ENCODE results near the gene NOP53.
"Not testable (repeated sequence)": the region's sequence is repeated elsewhere in the genome, so short reads cannot be mapped to it uniquely, and the experiment has no call there.

The NOP53 gene

GRCh38 chr19:47745010-47745901, at the start of gene NOP53:
Gene NOP53 (plus strand): TSS chr19:47745546. CDS start chr19:47745560, 14 bp downstream.
- peak; percentile 96 for DNase-seq (ENCODE audit: low spot score)

DNA sequence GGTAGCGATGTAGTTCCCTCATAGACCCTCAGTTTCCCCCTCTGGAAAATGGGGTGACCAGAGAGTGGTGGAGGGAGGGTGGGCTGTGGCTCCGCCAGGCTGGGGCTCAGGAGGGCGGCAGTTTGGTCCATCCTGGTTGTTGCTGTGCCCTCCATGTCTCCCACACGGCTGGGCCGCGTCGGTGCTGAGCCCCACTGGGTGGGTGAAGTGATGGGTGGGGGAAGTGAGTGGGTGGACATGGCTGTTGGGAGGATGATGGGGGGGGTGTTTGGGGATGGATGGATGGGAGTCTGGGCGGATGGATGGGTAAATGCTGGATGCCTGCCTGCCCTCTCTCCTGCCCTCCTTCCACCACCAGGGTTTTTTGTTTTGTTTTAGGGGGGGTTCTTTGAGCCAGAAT, 48.7 kb upstream of the NOP53 start:
- DNase-seq (ENCODE audit: low spot score), result no peak

DNA sequence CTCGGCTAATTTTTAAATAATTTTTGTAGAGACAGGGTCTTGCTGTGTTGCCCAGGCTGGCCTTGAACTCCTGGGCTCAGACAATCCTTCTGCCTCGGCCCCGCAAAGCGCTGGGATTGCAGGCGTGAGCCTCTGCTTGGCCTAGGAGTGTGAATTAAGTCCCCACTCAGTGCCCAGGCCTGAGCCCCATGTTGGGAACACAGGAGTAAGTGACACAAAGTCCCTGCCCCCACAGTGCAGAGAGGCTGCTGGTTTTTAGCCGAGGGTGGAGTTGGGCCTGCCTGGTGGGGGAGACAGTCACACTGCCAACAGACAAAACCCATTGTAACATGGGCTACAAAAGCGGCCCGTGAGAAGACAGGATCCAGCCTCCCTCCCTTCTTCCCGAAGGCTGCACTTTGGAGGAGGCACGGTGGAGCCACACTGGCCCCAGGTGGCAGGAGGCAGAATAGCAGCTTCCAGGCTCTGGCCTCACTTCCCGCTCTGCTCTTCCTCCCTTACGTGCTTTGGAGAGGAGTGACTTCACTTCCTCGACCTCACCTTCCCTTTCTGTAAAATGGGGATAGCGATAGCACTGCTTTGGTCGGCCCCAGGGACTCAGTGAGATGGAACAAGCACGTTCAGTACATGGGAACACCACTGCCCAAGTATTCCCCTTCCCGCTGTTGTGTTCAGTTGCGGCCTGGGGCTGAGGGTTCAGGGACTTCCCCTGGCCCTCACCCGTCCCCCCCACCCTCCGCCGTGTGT, 47.3 kb upstream of the NOP53 start:
- DNase-seq (ENCODE audit: low spot score), result peak; percentile 92

DNA sequence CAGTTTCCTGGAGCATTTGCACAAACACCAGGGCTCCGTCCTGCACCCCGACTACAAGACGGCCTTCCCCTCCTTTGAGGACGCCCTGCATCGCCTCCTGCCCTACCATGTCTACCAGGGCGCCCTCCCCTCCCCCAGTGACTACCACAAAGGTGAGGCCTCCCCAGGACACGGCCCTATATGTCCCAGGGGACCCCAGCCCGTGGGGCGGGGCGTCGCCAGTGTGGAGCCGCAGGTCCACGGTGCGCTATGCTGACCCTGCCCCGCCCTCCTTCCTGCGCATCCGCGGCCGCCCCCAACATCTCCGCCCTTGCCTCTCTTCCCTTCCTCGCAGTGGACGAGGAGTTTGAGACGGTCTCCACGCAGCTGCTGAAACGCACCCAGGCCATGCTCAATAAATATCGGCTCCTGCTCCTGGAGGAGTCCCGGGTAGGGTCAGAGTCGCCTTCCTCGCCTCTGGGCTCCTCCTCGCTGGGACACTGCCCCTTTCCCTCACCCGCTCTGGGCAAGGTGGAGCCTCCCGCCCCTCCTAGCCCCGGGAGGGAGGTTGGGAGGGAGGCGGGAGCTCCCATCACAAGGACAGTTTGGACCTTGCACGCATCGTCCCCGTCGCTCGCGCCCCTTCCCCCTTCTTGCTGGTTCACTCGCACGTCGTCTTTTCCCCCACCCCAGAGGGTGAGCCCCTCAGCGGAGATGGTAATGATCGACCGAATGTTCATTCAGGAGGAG, 46.6 kb upstream of the NOP53 start:
- DNase-seq (ENCODE audit: low spot score), result no peak

DNA sequence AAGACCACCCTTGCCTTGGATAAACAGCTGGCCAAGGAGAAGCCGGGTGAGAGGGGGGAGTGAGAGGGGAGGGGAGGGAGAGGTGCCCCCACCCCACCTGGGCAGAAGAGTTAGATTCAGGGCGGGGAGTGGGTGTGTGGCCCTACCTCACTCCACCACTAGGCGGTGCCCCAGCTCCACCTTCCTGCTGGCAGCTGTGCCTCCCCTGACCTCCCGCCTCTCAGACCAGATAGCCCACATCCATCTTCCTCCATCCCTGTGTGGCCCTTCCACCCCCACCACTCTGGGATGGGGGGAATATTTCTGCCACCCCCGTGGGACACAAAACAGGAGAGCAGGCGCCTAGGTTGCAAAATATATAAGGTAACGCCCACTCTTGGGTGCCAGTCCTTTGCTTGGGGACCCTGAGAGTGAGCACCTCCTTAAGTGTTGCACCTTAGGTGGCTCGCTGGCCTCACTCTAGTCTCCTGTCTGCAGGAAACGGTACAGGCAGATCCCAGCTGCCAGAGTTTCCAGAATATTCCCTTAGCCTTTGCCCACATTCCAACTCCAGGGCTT, 45.9 kb upstream of the NOP53 start:
- DNase-seq (ENCODE audit: low spot score), result peak; percentile 77

- DNase-seq (ENCODE audit: low spot score), result no peak
These were observed 44.2 kb upstream of the NOP53 start for GRCh38 chr19:47700934-47701716.

DNA sequence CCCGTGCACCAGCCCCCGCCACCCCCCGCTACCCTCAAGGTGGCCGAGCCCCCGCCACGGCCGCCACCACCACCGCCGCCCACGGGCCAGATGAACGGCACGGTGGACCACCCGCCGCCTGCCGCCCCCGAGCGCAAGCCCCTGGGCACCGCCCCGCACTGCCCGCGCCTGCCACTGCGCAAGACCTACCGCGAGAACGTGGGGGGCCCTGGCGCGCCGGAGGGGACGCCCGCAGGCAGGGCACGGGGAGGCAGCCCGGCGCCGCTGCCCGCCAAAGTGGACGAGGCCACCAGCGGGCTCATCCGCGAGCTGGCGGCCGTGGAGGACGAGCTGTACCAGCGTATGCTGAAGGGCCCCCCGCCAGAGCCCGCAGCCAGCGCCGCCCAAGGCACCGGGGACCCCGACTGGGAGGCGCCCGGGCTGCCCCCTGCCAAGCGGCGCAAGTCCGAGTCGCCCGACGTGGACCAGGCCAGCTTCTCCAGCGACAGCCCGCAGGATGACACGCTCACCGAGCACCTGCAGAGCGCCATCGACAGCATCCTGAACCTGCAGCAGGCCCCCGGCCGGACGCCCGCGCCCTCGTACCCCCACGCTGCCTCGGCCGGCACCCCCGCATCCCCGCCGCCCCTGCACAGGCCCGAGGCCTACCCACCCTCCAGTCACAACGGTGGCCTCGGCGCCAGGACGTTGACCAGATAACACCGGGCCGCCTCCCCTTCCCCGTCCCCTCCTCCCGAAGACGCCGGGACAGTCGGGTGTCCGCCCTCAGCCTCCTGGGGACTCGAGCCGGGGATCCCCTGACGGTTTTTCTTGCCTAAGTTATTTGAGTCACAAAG, 43.4 kb upstream of the NOP53 start:
- DNase-seq (ENCODE audit: low spot score), result no peak

GRCh38 chr19:47702671-47703070, 42.7 kb upstream of the NOP53 start:
- no peak for DNase-seq (ENCODE audit: low spot score)

DNA sequence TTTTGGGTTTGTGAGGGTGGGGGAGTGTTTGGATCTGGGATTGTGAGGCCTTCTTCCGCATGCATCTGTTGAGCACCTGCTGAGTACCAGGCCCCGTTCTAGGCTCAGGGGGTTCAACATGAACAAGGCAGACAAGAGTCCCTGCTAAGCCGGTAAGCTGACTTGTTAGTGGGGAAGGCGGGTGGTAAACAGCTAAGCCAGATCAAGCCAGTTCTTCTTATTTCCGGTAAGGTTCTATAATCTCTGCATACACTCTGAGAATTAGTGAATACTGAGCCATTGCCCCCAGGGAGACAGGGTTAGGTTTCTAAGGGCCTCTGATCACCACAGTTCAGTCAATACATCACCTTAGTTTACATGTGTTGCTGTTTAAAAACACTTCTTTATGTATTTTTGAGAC, 42.0 kb upstream of the NOP53 start:
- DNase-seq (ENCODE audit: low spot score), result no peak

DNA sequence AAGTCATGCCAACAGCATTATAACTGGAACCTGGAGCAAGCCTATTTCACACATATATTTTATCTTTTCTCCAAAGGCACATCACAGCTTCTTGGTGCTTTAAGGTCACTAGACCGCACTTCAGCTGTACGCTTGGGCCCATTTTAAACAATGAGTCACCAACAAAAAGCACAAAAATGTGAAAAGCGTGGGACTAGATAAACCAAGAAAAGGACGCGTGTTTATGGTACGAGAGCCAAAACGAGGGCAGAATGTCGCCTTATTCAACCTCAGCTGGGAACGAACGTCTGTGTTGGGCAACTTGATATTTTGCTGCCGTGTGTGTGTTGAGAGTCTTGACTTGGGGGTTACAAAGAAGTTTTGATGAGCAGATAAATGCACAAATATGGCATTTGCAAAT, 41.3 kb upstream of the NOP53 start:
- DNase-seq (ENCODE audit: low spot score), result no peak

DNA sequence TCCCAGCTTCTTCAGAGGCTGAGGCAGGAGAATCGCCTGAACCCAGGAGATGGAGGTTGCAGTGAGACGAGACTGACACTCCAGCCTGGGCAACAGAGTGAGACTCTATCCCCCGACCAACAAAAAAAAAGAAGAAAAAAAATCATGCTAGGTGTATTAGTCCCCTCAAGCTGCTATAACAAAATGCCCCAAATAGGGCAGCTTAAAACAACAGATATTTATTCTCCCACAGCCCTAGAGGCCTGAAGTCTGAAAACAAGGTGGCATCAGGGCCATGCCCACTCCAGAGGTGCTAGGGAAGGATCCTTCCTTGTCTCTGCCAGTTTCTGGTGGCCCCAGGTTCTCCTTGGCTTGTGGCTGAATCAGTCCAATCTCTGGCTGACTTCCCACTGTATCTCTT, 40.7 kb upstream of the NOP53 start:
- DNase-seq (ENCODE audit: low spot score), result no peak

DNA sequence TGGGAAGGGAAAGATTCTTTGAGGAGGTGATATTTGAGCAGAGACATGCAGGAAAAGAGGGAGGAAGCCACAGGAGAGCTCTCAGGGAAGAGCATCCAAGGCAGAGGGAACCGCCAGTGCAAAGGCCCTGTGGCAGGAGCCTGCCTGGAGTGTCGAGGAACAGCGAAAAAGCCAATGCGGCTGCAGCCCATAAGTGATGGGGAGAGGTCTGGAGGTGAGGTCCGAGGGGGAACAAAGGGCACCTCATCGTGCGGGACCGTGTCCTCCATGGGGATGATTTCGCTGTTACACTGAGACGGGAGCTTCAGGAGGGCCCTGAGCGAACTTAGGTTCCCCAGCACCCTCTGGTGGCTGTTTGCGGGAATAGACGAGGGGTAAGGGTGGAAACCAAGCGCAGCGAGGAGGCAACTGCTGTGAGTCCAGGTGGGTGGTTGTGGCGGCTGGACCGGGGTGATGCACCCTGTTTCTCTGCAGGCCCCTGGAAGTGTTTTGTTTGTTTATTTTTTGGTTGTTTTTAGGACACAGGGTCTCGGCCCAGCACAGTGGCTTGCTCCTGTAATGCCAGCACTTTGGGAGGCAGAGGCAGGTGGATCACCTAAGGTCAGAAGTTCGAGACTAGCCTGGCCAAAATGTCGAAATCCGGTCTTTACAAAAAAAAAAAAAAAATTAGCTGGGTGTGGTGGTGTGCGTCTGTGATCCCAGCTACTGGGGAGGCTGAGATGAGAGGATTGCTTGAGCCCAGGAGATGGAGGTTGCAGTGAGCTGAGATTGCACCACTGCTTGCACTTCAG, 38.0 kb upstream of the NOP53 start:
- peak; percentile 85 for DNase-seq (ENCODE audit: low spot score)

- no peak for DNase-seq (ENCODE audit: low spot score)
These were observed 33.6 kb upstream of the NOP53 start for GRCh38 chr19:47711652-47712242.

DNA sequence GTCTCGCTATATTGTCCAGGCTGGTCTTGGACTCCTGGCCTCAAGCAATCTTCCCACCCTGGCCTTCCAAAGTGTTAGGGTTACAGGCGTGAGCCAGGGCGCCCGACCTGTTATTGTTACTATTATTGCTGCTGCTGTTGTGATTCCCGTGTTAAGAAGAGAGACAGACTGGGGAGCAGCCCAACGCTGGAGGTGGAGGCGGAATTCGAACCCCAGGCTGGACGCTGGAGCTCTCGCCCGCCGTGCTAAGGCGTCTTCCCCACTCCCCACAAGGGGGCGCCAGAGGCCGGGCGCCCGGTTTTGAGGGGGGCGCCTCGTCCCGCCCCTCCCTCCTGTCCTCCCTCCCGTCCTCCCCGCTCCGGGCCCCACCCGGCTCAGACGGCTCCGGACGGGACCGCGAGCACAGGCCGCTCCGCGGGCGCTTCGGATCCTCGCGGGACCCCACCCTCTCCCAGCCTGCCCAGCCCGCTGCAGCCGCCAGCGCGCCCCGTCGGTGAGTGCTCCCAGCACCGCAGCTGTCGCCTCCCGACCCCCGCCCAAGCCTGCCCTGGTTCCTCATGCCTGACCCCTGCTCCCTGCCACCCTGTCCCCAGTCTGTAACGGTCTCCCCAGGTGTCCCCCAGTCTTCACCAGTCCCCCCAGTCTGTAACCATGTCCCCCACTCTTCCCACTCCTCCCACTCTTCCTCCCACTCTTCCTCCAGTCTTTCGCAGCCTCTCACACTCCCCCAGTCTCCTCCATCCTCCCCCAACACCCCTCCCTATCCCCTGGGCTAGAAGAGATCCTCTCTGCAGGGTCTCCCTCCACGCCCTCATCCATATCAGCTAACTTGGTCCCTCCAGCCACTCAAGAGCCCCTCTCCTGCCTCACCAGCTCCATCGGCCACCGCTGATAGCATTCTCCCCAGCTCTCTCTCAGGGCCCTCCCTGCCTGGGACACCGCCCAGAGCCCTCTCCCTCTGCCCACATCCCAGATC, 32.0 kb upstream of the NOP53 start, which contains the start of gene EHD2:
EHD2 (plus strand) TSS at position 377 of the 976 bp plus-strand sequence. CDS start 3,191 bp downstream, outside the sequence.
- DNase-seq (ENCODE audit: low spot score), result peak; percentile 97

- no peak for DNase-seq (ENCODE audit: low spot score)
These were observed 31.0 kb upstream of the NOP53 start for GRCh38 chr19:47714339-47714738.

DNA sequence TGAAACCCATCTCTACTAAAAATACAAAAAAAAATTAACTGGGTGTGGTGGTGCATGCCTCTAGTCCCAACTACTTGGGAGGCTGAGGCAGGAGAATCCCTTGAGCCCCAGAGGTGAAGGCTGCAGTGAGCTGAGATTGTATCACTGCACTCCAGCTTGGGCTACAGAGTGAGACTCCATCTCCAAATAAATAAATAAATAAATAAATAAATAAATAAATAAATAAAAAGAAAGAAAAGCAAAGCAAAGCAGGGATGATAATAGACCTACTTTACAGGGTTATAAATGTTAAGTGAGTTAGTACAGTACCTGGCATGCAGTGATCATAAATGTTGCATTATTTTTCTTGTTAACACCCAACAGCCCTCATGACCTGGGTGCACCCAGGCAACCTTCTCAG, 30.5 kb upstream of the NOP53 start:
- DNase-seq (ENCODE audit: low spot score), result not testable (repeated sequence)

DNA sequence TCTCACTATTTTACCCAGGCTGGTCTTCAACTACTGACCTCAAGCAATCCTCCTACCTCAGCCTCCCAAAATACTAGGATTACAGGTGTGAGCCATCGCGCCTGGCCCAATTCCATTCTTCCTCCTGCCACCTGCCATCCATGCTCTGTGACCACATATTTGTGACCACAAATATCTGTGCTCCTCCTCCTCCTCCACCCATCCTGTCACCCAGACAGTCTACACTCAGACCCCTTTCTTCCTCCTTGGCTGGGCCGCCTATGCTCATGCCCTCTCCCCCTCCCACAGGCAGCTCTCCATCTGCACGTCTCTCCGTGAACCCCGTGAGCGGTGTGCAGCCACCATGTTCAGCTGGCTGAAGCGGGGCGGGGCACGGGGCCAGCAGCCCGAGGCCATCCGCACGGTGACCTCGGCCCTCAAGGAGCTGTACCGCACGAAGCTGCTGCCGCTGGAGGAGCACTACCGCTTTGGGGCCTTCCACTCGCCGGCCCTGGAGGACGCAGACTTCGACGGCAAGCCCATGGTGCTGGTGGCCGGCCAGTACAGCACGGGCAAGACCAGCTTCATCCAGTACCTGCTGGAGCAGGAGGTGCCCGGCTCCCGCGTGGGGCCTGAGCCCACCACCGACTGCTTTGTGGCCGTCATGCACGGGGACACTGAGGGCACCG, 28.9 kb upstream of the NOP53 start:
- DNase-seq (ENCODE audit: low spot score), result no peak
